GM18858 (cell line): ENCODE measurements around the gene TAS1R3.

Experiments
- ATAC-seq: cut with Tn5 transposase; IDR thresholded peaks from one replicate; pipeline ENCODE4 v1.9.1; 2021; ENCODE audit not compliant: unreplicated experiment

TAS1R3 gene

DNA sequence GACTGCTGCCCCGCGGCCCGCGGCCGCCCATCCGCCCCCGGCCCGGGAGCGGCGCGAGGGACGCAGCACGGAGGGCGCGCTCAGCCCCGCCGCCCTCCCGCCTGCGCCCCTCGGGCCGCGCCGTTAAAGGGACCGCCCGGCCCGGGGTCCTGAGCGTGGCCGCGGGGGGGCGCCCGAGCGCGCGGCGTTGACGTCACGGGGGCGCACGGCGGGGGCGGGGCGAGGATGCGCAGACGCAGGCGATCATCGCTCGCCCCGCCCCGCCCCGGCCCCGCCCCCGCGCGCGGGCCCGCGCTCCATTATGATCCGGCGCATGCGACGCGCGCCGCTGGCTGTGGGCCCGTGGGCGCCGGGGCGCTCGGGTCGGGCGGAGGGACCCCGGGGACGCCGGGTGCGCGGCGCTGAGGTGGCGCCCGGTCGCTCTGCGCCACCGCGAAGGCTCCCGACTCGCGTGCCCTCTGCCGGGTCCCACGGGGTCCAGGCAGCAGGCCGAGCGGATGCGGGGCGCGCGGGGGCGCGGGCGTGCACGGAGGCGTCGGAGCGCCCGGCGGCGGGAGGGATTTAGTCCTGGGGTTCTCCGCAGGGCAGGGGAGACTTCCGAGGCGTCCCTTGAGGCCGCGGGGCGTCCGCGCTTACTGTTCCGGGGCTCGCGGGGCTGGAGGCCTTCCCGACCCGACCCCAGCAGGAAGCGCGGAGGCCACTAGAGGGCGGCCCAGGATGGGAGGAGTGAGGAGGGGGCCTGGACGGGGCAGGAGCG lies 18.4 kb downstream of the TAS1R3 start, which contains the start of gene DVL1:
DVL1 (minus strand) TSS at position 163 of the 757 bp plus-strand sequence. CDS start 353 bp downstream, outside the sequence.
- no peak for ATAC-seq

DNA sequence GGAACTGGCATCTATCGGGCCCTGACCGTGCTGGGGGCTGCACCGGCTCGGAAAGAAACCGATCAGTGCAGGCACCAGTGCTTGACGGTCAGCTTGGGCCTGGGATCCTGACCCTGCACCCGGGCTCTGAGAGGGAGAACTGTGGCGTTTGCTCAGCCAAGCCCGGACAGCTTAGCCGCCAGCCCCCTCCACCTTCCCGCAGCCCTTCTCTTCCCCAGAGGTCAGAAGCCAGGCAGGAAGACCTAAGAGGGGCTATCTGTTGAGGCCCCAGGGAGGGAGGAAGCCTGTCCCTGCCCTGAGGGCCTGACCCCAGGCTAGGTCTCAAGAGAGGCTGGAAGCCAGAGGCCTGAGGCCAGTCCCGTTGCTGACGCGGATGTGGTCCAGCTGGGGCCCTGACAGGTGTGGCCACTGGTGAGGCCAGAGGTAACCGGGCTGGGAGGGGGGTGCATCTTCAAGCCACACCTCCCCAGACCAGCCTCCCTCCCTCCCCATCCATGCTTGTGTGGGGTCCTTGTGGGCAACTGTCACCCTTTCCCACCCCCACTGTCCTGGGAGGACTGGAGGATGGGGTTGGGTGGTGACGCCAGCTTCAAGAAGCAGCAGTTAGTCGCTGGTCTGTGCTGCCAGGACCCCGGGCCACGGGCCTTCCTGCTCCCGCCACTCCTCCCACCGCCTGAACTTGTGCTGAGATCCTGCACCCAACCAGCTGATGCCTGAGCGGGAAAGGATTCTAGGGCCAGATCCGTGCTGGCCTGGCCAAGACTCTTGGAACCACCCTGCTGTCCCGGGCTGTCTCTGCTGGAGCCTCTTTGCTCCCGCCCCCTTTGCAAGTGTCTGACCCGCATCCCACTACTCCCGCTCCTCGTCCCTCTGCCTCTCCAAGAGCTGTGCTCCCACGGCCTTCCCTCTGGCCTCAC lies 20.7 kb downstream of the TAS1R3 start:
- ATAC-seq: no peak

DNA sequence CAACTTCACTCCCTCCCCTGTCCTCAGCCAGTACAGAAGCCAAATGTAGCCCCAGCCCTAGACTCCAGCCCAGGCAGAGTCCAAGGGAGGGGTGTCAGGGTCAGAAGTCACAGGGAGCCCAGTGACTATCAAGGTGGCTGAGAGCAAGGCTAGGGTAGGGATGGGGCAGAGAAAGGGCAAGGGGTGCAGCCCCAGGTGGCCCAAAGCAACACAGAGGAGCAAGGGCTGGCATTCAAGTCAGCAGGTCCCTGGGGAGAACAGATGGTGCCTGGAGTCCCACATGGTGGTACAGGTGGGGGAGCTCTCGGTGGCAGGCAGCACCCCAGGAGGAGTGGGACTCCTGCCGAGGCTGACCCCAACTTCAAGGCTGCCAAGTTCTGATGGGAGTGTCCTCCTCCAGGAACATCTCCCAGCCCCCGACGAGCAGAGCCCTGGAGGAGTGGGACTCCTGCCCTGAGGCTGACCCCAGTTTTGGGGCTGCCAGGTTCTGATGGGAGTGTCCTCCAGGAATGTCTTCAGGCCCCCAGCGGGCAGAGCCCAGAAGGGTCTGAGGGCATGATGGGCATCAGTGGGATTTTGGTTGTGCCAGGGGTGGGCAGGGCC lies 21.8 kb downstream of the TAS1R3 start:
- no peak for ATAC-seq

DNA sequence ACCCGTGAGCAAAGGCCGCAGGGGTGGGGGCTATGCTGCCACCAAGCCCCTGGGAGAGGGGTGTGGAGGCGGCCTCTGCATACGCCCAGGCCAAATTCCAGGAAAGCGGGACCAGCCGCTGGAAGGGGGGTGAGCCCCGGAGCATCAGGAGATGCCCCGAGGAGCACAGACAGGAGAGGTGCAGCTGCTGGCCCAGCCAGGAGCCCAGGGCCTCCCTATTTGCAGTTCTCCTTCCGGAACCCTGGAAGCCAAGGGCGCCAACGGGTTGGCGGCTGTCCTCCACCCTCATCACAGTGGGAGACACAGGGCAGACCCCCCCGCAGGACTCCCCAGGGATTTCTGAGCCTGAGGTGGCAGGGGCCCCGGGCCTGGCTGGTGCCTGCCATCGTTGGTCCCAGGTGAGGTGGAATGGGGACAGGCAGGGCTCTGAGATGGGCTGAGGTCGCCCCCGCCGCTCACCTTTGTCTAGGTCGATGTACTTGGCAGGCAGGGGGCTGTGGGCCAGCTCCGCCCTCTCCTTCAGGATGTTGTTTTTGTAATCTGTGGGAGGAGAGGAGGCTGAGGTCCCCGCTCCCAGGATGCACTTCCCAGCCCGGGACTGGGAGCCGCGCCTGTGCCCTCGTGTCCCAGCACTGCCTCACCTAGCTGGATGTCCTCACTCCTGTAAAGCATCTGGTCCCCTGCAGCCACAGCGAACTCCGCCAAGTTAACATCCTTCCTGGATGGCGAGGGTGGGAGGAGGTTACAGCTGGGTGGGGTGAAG lies 22.5 kb downstream of the TAS1R3 start:
- ATAC-seq: no peak

DNA sequence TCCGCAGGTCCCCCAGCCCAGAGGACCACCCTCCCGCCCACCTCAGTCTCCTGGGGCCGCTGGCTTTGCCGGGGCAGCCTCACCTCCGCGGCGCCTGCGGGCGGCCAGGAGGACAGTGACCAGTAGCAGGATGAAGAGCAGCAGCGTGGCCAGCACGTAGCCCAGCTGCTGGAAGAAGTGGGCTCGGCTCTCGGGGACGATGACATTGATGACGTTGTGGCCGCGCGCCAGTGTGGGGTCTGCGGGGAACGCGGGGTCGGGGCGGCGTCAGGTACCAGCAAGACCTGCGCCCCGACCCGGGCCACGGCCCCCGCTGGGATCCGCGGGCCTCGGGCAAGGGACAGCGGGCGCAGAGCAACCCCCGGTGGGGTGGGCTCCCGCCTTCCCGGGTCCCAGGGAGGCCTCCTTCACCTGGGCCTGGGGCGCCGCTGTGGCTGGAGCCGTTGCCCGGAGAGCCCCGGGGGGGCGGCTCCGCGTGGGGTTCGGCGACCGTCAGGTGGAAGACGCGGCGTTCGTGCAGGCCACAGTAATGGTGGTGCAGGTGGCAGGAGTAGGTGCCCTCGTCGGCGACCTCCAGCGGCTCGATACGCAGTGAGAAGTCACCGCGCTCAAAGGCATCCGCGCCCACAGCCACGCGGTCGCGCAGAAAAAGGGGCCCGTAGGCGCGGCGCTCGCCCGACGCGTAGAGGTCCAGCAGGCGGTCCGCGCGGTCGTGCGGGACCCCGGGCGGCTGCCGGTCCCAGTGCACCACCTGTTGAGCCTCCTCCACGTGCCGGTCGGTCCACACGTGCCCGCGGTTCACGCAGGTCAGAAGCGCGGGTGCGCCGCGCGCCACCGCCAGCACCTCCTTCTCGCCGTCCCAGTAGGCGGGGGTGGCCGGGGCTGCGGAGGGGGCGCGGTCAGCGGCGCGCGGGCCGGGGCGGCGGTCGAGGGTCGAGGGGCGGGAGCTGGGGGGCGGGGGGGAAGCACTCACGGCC lies 23.5 kb downstream of the TAS1R3 start:
- no peak for ATAC-seq

DNA sequence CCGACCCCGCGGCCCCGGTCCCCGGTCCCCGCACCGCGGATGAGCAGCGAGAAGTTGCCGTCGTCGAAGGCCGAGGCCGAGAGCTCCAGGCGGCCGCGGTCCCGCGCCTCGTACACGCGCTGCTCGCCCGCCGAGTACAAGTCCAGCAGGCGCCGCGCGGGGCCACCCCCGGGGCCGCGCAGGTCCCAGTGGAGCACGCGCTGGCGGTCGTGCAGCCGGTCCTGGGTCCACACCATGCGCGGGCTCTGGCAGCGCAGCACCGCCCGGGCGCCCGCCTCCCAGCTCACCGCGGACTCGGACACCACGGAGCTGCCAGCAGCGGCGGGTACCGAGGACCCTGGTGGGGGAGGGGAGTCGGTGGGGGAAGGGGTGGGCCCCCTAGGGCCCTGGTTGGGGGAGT lies 24.3 kb downstream of the TAS1R3 start:
- no peak for ATAC-seq

DNA sequence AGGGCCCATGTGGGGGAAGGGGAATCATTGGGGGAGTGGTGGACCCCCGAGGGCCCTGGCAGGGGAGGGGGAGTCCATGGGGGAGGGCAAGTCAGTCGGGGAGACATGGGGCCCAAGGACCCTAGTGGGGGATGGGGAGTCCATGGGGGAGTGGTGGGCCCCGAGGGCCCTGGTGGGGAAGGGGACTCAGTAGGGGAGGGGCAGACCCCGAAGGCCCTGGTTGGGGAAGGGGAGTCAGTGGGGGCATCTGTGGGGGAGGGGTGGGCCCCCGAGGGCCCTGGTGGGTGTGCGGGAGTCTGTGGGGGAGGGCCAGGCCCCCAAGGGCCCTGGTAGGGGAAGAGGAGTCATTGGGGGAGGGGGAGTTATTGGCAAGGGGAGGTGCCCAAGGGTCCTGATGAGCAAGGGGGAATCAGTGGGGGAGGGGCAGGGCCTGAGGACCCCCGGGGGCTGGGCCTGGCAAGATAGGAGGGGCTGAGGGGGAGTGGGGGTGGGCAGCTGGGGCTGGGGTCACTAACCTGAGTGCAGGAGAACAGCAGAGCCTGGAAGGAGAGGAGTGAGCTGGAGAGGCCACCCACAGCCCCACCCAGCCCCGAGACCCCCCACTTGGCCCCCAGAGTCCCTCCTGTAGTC lies 25.2 kb downstream of the TAS1R3 start:
- ATAC-seq: no peak

DNA sequence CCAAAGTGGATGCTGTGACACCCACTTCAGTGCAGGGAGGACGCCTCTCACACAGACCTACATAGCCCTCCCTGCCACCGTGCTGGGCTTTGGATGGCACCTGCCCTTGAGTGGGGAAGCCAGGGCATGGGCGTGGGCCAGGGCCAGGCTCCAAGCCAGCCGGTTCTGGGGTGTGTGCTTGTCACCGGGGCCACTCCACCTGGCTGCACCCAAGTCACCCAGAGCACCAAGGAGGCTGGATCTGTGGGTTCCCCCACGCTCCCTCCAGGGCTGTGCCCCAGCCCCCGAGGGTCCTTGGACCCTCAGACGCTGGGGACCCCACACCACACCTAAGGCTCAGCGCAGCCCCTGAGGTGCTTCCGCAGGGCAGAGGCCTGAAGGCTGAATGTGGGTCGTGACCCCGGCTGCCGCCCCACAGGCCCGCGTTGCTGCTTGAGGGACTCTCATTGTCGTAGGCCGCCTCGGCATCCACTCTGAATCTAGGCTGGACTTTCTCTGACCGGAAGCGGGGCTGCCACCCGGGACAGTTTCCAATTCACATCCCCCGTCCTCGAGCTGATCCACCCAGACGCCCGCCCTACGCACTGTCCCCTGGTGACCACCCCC lies 25.8 kb downstream of the TAS1R3 start:
- ATAC-seq: no peak

DNA sequence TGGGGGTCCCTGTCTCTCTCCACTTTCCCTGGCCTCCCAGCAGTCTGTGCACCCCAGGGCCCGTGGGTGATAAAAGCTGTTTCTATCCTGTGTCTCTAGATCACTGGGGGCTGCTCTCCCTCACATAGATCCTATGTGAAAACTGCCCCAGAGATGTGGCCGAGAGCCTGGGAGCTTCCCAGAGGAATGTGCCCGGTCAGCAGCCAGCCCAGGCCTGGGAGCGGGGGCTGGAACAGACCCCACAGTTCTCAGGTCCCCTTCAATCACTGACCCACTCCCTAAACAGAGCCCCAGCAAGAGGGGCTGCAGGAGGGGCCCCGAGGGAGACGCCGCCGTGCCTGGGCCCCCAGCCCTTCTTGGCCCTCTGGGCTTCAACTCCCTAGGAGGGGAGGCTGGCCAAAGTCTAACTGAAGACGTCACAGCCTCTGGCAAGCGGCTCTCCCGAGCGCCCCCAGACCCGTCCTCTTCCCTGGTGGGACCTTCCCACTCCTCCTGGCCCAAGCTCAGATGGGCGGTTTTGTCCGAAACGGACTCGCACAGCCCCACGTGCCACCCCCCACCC lies 26.9 kb downstream of the TAS1R3 start:
- no peak for ATAC-seq

DNA sequence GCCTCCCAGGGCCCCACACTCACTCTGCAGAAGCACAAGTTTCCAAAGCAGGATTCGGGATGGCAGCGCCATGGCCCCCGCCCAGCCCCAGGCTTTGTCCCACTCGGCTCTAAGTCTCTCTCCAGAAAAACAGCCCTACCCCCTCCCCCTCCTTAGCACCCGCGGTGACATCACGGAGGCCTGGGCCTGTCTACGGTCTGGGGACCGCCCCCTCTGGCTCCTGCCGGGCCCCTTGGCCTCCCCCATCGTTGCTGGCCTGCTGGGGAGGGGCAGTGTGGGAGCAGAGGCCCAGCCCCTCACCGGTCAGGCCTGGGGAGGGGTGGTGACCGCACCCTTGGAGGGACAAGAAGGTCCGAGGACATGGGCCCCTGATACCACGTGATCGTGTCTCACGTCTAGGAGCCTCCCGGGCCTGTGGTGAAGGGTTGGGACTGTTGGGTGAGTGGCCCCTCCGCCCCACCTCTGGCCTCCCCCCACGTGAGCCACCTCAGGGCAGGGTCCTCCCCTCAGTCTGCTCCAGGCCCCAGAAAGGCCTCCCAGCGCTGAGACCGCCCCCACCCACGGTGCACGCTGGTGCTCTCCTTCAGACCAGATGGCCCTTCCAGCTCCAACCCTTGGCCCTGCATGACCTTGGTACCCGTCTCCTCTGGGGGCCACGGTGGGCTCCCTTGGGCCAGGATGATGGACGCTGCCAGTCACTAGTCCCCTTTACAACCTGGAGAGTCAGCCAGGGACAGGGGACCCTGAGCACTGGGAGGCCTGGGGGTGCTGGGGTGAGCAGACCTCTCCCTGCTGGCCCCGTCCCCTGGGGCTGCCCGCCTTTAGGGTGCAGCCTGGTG lies 27.6 kb downstream of the TAS1R3 start, which contains the start of gene MXRA8:
MXRA8 (minus strand) TSS at position 123 of the 839 bp plus-strand sequence; CDS start at position 72, 51 bp downstream.
- no peak for ATAC-seq

DNA sequence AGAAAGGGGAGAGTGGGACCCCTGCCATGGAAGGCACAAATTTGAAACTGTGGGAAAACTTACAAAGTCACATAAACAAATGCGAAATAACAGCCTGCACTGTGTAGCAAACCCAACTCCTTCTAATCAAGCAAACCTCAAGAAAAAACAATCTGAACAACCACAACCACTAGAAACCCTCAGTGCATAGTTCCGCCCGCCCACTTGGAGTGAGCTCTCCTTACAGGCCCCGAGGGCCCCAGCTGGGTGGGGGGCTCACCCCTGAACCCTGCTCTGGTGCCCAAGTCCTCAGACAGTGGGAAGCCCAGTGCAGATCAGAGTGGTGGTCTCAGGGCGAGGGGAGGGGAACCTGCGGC lies 28.2 kb downstream of the TAS1R3 start:
- no peak for ATAC-seq

DNA sequence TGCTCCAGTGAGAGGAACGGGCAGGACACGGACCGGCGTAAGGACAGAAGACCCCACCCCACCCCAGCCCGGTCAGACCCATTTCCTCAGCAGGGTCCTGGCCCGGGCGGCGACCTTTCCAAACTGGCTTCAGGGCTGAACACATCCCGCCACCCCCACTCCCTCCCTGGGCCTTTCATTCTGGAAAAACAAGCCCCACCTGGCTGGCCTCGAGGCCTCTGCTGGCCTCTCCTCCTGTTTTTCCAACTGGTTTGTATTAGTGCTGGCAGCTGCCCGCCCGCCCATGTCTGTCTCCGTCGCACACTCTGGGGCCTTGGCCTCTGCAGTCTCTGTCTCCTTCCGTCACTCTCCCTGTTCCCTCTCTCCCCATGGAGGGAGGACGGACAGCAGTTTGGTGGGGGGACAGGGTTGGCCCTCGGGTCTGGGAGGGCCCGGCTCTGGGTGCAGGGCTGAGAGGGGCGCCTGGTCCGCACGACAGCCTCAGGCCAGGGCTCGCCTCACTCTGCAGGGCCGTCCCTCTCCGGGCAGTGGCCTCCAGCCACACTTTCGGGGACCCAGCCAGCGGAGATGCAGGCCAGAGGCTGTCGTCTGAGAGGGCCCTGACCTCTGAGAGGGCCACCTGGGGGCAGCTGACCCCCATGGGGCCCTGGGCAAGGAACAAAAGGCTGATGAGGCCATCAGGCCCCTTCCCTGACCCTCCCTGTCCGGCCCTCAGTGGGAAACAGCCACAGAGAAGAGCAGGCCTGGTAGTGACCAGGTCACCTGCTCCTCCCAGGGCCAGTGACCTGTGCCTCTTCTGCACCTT lies 28.8 kb downstream of the TAS1R3 start:
- no peak for ATAC-seq

DNA sequence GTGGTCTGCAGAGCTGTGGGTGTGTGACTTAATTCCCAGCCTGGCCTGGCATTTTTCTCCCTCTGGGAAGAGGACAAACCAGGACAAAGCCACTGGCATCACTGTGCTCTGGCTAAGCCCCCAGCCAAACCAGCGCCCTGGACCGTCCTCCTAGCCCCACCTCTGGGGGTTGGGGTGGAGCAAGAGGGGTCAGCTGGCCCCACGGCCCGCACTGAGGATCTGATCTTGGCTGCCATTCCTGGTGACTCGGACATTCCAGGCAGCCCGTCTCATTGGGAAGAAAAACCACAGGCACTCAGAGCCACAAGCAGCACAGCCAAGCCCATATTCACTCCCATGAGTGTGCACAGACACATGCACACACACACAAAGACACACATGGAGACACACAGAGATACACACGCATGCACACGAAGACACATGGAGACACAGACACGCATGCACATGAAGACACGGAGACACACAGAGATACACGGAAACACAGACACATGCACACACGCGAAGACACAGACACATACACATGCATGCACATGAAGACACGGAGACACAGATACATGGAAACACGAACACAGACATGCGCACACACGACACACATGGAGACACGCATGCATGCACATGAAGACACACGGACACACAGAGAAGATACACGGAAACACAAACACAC lies 29.6 kb downstream of the TAS1R3 start:
- ATAC-seq: no peak

DNA sequence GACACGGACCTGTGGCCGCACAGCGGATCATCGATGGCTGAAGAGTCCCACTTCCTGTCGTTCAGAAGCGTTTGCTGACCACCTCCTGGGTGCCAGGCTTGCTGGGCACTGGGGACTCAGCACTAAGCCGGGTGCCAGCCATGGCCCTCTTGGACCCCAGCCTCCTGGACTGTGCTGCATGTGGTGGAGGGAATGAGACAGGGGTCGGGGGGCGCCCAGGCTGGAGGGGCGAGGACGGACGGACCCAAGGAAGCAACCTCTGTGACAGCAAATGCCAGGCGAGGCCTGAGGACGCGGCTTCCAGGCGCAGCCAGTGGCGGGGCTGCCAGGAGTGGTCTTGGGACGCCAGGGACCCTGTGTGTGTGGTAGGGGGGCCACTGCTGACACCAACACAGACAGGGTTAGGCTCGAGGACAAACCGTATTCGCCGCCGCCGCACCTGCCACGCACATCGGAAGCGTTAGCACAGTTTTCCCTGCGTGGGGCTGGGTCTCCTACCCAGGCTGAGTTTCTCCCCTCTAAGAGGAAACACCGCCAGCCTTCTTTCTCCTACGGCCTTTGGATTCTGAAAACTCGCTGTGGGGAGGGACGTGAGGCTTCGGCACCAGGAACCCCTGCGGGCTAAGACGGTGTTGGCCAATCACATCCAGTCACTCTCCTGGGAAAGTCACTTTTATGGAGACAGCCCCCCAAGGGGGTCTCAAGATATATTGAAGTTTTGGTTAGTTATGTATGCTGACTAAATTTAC lies 30.3 kb downstream of the TAS1R3 start:
- no peak for ATAC-seq

DNA sequence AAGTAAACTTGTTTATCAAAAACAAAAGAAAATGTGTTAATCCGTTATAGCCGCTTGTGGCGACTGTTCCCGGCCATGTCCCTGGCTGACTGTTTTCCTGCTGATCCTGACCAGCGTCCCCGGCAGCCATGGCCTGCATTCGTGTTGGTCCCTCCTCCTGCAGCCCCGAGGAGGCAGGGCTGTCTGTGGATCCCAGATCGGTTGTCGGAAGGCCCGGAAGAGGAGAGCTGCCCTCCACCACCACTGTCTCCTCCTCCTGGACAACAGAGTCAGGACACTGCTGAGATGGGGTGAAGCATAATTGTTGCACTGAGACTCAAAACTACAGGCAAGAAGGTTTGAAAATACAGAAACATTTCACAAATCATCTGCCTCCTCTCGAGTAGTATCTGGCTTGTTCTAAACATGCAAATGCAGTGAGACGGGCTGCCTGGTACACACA lies 30.9 kb downstream of the TAS1R3 start:
- ATAC-seq: no peak
